ENCODE results near the gene CNTNAP2.

The CNTNAP2 gene

DNA sequence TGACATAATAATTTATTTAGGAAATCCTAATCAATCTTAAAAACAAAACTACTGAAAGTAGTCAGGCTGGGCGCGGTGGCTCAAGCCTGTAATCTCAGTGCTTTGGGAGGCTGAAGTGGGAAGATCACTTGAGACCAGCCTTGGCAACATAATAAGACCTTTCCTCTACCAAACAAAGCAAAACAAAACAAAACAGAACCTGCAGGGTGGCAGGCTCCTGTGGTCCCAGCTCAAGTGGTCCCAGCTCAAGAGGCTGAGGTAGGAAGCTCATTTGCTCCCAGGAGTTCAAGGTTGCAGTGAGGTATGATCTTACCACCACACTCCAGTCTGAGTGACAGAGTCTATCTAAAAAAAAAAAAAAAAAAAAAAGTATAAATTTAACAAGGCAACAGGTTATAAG lies 748.0 kb downstream of the CNTNAP2 start:
- no peaks in the 10 kb centered on the region for H3K9me3 ChIP-seq (replicated peaks in 1 of 11)
- no peak for TF ChIP-seq Cebpa-rat (IDR thresholded peaks at IDR 0.05)
- no peak overlapping the region for H3K27ac ChIP-seq
- no peaks in the 10 kb centered on the region for H3K36me3 ChIP-seq
- H3K4me3 ChIP-seq = no peak overlapping the region
- H3K9ac ChIP-seq = no peak overlapping the region
- no peaks in the 10 kb centered on the region for H3K27me3 ChIP-seq
- peaks cover 0 to 3% (median 0%) of the 10 kb centered on the region in 10 experiments; a peak in 2 of 20 replicates for H3K4me1 ChIP-seq
- no peak overlapping the region for H3K4me2 ChIP-seq
- H4K20me1 ChIP-seq = no peaks in the 10 kb centered on the region

DNA sequence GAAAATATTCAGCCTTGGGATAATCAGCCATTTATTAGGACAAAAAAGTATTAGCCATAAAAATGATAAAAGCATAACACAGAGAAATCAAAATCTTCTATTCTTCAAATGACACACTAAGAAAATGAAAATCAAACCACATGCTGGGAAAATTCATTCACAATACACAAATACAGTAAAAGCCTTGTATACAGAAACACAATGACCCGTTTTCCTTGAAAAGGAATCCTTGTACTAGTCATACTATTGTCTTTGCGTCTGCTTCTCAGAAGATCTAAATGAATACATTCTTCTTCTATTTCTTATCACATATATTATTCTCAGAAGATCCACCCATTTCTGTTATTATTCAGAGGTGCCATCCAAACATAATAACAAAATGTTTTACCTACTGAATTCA lies 749.1 kb downstream of the CNTNAP2 start:
- no peaks in the 10 kb centered on the region for H3K4me1 ChIP-seq
- no peaks in the 10 kb centered on the region for H3K9me3 ChIP-seq (replicated peaks in 1 of 11)
- no peak overlapping the region for H3K9ac ChIP-seq

DNA sequence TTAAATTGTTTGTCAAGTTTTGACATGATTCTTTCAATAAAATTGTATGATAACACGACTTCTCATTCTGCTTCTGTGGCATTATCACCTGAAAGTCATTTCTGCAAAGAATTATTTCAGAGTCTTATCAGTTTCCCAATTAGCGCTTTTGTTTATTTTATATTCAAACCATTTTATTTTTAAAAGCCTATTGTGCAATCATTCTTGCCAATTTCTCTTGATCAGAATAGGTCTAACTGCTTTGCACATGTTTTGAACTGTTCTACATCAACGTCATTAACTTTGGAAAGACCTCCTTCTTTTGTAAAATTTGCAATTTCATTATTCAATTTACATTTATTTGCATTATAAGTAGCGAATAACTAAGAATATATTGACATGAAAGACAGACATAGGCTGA lies 758.1 kb downstream of the CNTNAP2 start:
- H3K9ac ChIP-seq = no peak overlapping the region
- peak in 2 of 11 experiments; percentile 37 to 42; a peak in 2 of 22 replicates for TF ChIP-seq Cebpa-rat (IDR thresholded peaks at IDR 0.05)
- H4K20me1 ChIP-seq = no peaks in the 10 kb centered on the region
- H3K9me3 ChIP-seq (replicated peaks in 1 of 11) = 0 out of 22 replicates have a peak, but pooled peaks cover 0 to under 1% (median 0%) of the 10 kb centered on the region in 11 experiments
- H3K4me2 ChIP-seq = no peak overlapping the region
- H3K27me3 ChIP-seq = no peaks in the 10 kb centered on the region
- H3K4me3 ChIP-seq = no peak overlapping the region
- no peak overlapping the region for H3K27ac ChIP-seq
- no peaks in the 10 kb centered on the region for H3K4me1 ChIP-seq
- no peaks in the 10 kb centered on the region for H3K36me3 ChIP-seq

More for the DNA sequence above, 749.1 kb downstream of the CNTNAP2 start:
- H3K27ac ChIP-seq = no peak overlapping the region
- no peaks in the 10 kb centered on the region for H4K20me1 ChIP-seq
- TF ChIP-seq Cebpa-rat (IDR thresholded peaks at IDR 0.05) = no peak
- no peak overlapping the region for H3K4me3 ChIP-seq
- H3K4me2 ChIP-seq = no peak overlapping the region
- no peaks in the 10 kb centered on the region for H3K36me3 ChIP-seq
- no peaks in the 10 kb centered on the region for H3K27me3 ChIP-seq

DNA sequence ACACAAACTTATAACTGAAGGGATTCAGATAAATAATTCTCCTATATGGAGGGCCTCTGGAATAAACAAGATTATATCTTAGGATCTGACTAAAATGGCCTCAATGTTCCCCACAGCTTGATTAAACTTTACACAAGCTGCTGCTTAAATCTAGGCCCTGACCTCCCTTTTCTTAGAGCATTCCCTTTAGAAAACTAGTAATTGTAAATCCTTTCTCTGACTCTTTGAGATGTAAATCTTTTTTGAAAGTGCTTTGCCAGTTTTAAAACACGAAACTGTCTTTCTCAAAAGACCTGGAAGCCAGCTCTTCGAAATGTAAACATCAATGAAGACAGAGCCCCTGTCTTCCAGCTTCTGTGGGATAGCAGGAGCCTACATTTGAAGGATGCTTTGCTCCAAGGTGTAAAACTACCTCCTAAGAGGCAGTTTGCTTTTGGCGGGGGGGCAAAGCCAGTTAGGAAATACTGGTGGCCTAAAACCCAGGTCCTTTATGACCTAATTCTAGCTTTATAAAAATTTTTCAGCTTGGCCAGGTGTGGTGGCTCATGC lies 758.7 kb downstream of the CNTNAP2 start:
- H3K4me2 ChIP-seq = no peak overlapping the region
- H3K27ac ChIP-seq = no peak overlapping the region
- H3K9me3 ChIP-seq (replicated peaks in 1 of 11) = 0 out of 22 replicates have a peak, but pooled peaks cover 0 to 6% (median 0%) of the 10 kb centered on the region in 11 experiments
- no peaks in the 10 kb centered on the region for H3K36me3 ChIP-seq
- H3K9ac ChIP-seq = no peak overlapping the region
- no peaks in the 10 kb centered on the region for H3K27me3 ChIP-seq
- no peak overlapping the region for H3K4me3 ChIP-seq
- H4K20me1 ChIP-seq = no peaks in the 10 kb centered on the region
- H3K4me1 ChIP-seq = no peaks in the 10 kb centered on the region
- TF ChIP-seq Cebpa-rat (IDR thresholded peaks at IDR 0.05) = no peak

DNA sequence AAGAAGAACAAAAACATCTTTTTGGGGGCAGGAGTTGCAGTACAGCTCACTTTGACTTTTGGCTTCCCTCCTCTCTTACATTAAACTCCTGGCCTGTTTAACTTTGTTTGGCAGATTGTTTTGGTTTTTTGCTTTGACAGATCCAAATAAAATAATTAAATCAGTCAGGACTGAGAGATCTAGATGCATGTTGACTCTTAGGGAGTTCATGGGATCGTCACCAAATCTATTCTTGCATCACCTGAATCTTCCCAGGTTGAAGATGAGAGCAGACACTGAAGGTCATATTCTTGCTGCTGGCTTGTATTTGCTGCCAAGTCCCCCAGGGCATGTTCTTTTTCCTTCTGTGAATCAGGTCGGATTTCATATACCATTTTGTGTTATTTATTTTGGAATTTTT lies 759.4 kb downstream of the CNTNAP2 start:
- no peak overlapping the region for H3K4me3 ChIP-seq
- H3K36me3 ChIP-seq = no peaks in the 10 kb centered on the region
- H4K20me1 ChIP-seq = no peaks in the 10 kb centered on the region
- no peak overlapping the region for H3K9ac ChIP-seq
- TF ChIP-seq Cebpa-rat (IDR thresholded peaks at IDR 0.05) = no peak
- no peak overlapping the region for H3K4me2 ChIP-seq
- no peaks in the 10 kb centered on the region for H3K4me1 ChIP-seq
- H3K27ac ChIP-seq = no peak overlapping the region
- no peaks in the 10 kb centered on the region for H3K27me3 ChIP-seq
- 0 out of 22 replicates have a peak, but pooled peaks cover 0 to 6% (median 0%) of the 10 kb centered on the region in 11 experiments for H3K9me3 ChIP-seq (replicated peaks in 1 of 11)

DNA sequence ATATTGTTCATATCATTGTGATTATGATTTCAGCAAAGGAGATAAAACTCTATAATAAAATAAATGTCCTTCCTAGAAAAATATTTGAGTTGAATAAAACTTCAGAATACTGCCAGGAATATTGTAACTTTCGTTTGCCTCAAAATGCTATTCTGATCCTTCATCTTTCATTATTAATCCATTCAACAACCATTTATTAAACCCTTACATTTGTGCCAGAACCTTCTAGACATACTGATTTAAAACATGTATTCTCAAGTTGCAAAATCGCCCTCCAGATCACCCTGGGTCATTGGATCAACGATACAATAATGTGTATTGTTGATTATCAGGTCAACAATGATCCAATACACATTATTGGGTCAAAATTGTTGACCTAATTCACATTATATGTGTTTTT lies 759.8 kb downstream of the CNTNAP2 start:
- Histone ChIP-seq H3K4me3 (no peak overlapping the region), H4K20me1 (no peaks in the 10 kb centered on the region), H3K9me3 (replicated peaks in 1 of 11) (0 out of 22 replicates have a peak, but pooled peaks cover 0 to 6% (median 0%) of the 10 kb centered on the region in 11 experiments), H3K27ac (no peak overlapping the region), H3K36me3 (no peaks in the 10 kb centered on the region), H3K4me1 (no peaks in the 10 kb centered on the region), H3K4me2 (no peak overlapping the region), H3K27me3 (no peaks in the 10 kb centered on the region), H3K9ac (no peak overlapping the region)
- no peak for TF ChIP-seq Cebpa-rat (IDR thresholded peaks at IDR 0.05)

DNA sequence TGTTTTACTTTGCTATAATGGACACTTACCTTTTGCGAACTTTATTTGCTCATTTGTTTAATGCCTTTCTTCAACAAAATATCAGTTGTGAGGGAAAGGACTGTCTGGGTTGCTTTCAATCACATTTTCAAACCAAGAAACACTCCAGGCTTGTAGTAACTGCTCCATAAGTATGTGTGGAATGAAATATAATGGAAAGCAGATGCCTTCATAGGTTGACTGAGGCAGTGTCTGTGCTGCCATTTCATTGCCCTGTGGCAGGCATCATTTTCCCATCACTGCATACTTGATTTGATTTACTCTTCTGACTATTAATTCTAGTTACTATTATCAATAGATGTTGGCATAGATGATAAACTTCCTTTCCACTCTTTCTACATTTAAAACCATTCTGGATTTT lies 762.3 kb downstream of the CNTNAP2 start:
- H3K4me1 ChIP-seq = no peaks in the 10 kb centered on the region
- no peak overlapping the region for H3K9ac ChIP-seq
- no peaks in the 10 kb centered on the region for H3K36me3 ChIP-seq
- H3K4me3 ChIP-seq = no peak overlapping the region
- TF ChIP-seq Cebpa-rat (IDR thresholded peaks at IDR 0.05) = no peak
- no peaks in the 10 kb centered on the region for H3K27me3 ChIP-seq
- no peaks in the 10 kb centered on the region for H4K20me1 ChIP-seq
- H3K9me3 ChIP-seq (replicated peaks in 1 of 11) = 0 out of 22 replicates have a peak, but pooled peaks cover 0 to 6% (median 0%) of the 10 kb centered on the region in 11 experiments
- H3K27ac ChIP-seq = no peak overlapping the region
- H3K4me2 ChIP-seq = no peak overlapping the region

DNA sequence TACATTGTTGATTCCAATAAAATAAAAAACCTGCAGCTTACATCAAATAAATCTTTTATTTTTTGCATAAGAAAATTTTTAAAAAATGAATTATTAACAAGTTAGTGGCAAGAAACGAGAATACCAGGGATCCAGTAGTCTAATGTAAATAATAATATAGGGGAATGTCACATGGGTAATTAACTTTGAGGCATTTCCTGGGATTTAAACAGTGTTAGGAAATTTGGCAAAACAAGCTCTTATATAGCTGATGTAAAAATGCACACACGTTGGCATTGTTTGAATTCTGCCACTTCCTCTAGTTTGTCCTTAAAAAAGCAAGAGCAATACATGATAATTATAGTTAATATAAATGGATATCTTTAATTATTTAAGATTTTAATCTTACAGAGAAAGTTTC lies 768.6 kb downstream of the CNTNAP2 start:
- H3K4me2 ChIP-seq = no peak overlapping the region
- no peaks in the 10 kb centered on the region for H3K27me3 ChIP-seq
- H3K27ac ChIP-seq = no peak overlapping the region
- 0 out of 22 replicates have a peak, but pooled peaks cover 0 to under 1% (median 0%) of the 10 kb centered on the region in 11 experiments for H3K9me3 ChIP-seq (replicated peaks in 1 of 11)
- H4K20me1 ChIP-seq = no peaks in the 10 kb centered on the region
- no peak overlapping the region for H3K9ac ChIP-seq
- TF ChIP-seq Cebpa-rat (IDR thresholded peaks at IDR 0.05) = no peak
- no peaks in the 10 kb centered on the region for H3K4me1 ChIP-seq
- H3K36me3 ChIP-seq = no peaks in the 10 kb centered on the region
- H3K4me3 ChIP-seq = no peak overlapping the region

DNA sequence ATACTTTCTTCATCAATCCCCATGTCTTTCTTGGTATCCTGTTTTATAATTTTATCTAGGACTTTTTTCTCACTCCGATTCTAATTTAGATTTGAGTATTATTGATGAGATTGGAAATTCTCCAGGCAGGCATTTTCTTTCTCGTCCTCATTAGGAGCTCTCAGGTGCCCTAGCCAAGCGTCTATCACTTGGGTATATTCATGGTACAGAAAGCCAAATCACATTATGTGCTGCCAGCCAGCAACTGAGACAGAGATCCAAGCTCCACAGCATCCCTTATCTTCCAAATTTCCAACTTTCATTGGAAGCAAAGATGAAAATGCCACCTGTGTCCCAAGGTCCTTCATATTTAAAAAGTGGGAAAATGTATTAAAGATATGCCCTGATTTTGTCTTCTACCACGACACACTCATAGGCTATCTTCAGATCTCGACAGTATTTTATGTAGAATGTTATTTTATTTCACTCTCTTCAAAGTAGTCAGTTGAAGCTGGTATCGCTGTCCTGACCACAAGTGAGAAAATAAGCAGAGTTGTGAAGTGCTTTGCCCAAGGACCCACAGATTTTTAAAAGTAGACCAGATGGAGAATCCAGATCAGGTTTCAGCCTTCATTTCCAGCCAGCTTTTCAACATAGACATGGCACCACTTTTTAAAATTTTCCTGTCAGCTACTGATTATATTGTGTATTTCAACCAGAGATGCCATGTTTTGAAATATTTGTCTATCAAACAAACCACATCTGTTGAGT lies 773.4 kb downstream of the CNTNAP2 start:
- Histone ChIP-seq H3K4me3 (no peak overlapping the region), H3K27me3 (no peaks in the 10 kb centered on the region), H4K20me1 (no peaks in the 10 kb centered on the region), H3K4me1 (no peaks in the 10 kb centered on the region), H3K9me3 (replicated peaks in 1 of 11) (no peaks in the 10 kb centered on the region), H3K27ac (no peak overlapping the region), H3K9ac (no peak overlapping the region), H3K4me2 (no peak overlapping the region), H3K36me3 (no peaks in the 10 kb centered on the region)
- TF ChIP-seq Cebpa-rat (IDR thresholded peaks at IDR 0.05) = no peak

DNA sequence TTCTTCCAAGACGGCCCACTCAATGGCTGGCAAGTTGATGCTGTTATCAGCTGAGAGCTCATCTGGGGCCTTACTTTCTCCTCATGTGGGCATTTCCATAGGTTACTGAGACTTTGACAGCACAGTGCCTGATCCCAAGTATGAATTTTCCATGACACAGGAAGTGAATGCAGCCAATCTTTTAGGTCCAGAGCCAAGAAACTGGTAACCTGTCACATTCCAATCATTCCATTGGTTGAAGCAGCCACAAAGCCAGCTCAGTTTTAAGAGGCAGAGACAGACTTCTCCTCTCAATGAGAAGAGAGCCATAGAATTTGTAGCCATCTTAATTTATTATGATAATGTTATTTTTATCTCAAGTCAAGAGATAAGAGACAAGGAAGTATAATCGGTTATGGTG lies 775.5 kb downstream of the CNTNAP2 start:
- Histone ChIP-seq H4K20me1 (no peaks in the 10 kb centered on the region), H3K36me3 (no peaks in the 10 kb centered on the region), H3K27ac (no peak overlapping the region), H3K4me1 (no peaks in the 10 kb centered on the region), H3K4me2 (no peak overlapping the region), H3K27me3 (no peaks in the 10 kb centered on the region), H3K9me3 (replicated peaks in 1 of 11) (no peaks in the 10 kb centered on the region), H3K4me3 (no peak overlapping the region), H3K9ac (no peak overlapping the region)
- TF ChIP-seq Cebpa-rat (IDR thresholded peaks at IDR 0.05) = no peak

Data from BLaER1 treated with 17β-estradiol and CSF1 and Interleukin-3, amounts not matched to agents 10 nM and 100 nM (cell line).